HepG2 (cell line): ENCODE measurements around the gene SP3. TPM values are rescaled to one million over a fixed set of nuclear protein-coding genes. Genes with fewer than 3 reads are reported as not detected.
A peak's percentile ranks its signal among the peaks of the same experiment; 100 is the strongest.

Source experiments
- ATF3 ChIP-seq: sonication (generic); formaldehyde crosslinking; IDR thresholded peaks from 2 replicates; pipeline ENCODE4 v1.4.0; 2020; ENCODE audit warnings: missing genetic modification reagents
- BCL6 ChIP-seq: IDR thresholded peaks from 2 replicates; pipeline ENCODE4 v1.6.1; 2016; ENCODE audit warnings: missing genetic modification reagents, missing compliant biosample characterization
- JDP2 ChIP-seq: sonication (generic); formaldehyde crosslinking; IDR thresholded peaks from 2 replicates; pipeline ENCODE4 v1.8.1; 2022; ENCODE audit warnings: missing genetic modification reagents, borderline replicate concordance
- KAT2B ChIP-seq: fragments of 150-350 bp; IDR thresholded peaks from 2 replicates; pipeline ENCODE4 v1.6.1; 2014; ENCODE audit warnings: low read depth, low read length, borderline replicate concordance
- KDM1A ChIP-seq: IDR thresholded peaks from 2 replicates; pipeline ENCODE4 v1.6.1; 2016; ENCODE audit warnings: missing compliant biosample characterization
- MAFF ChIP-seq: IDR thresholded peaks from 2 replicates; pipeline ENCODE4 v1.6.1; 2011; ENCODE audit warnings: low read depth, low read length, improper control_type of control experiment
- MIER2 ChIP-seq: IDR thresholded peaks from 2 replicates; pipeline ENCODE4 v1.6.1; 2016; ENCODE audit warnings: missing biosample characterization, missing genetic modification reagents
- MTA3 ChIP-seq: sonication (generic); formaldehyde crosslinking; IDR thresholded peaks from 2 replicates; pipeline ENCODE4 v1.4.0; 2020; ENCODE audit warnings: missing genetic modification reagents
- POLR2A ChIP-seq, 2 experiments: IDR thresholded peaks; 2 replicates each; pipeline ENCODE4 v1.6.1; 2011; ENCODE audit warnings: low read depth in 2 of 2, low read length in 2 of 2, mild to moderate bottlenecking in 1 of 2, moderate library complexity in 1 of 2; ENCODE audit not compliant: insufficient read depth in 1 of 2
- POLR2AphosphoS2 ChIP-seq: IDR thresholded peaks from 2 replicates; pipeline ENCODE4 v1.6.1; 2011; ENCODE audit warnings: low read depth, low read length, improper control_type of control experiment
- ZFP91 ChIP-seq: sonication (generic); formaldehyde crosslinking; IDR thresholded peaks from 2 replicates; pipeline ENCODE4 v1.9.0; 2022; ENCODE audit warnings: missing genetic modification reagents, mild to moderate bottlenecking, borderline replicate concordance
- ZMYM2 ChIP-seq: sonication (generic); formaldehyde crosslinking; IDR thresholded peaks from 2 replicates; pipeline ENCODE4 v1.8.0; 2022; ENCODE audit warnings: mild to moderate bottlenecking, missing genetic modification reagents
- ZNF235 ChIP-seq: sonication (generic); formaldehyde crosslinking; IDR thresholded peaks from 2 replicates; pipeline ENCODE4 v1.8.1; 2023; ENCODE audit warnings: mild to moderate bottlenecking, missing genetic modification reagents, borderline replicate concordance
- ZNF281 ChIP-seq: sonication (generic); formaldehyde crosslinking; IDR thresholded peaks from 2 replicates; pipeline ENCODE4 v1.4.0; 2020; ENCODE audit warnings: missing genetic modification reagents, borderline replicate concordance
- ZNF296 ChIP-seq: sonication (generic); formaldehyde crosslinking; conservative IDR thresholded peaks from 2 replicates; pipeline ENCODE4 v1.5.0; 2020; ENCODE audit warnings: mild to moderate bottlenecking, missing genetic modification reagents
- ZNF382 ChIP-seq: sonication (generic); formaldehyde crosslinking; IDR thresholded peaks from 2 replicates; pipeline ENCODE4 v1.5.0; 2020; ENCODE audit warnings: missing genetic modification reagents, mild to moderate bottlenecking, borderline replicate concordance
- ZNF546 ChIP-seq: sonication (generic); formaldehyde crosslinking; conservative IDR thresholded peaks from 2 replicates; pipeline ENCODE4 v1.8.1; 2023; ENCODE audit warnings: mild to moderate bottlenecking, missing genetic modification reagents
- ZSCAN31 ChIP-seq: sonication (generic); formaldehyde crosslinking; IDR thresholded peaks from 2 replicates; pipeline ENCODE4 v1.5.0; 2020; ENCODE audit warnings: low read depth, mild to moderate bottlenecking, missing genetic modification reagents
- polyA plus RNA-seq, 8 experiments: library from polyadenylated mRNA; depleted of rRNA in 3 of 8; stranded (reverse) in 7 of 8; unstranded in 1 of 8; fragments of >200 nt; fragmentation: Illumina TruSeq in 4 of 8; extraction: Trizol in 4 of 8; gene quantifications; 2 replicates each; pipeline versions ENCODE4 v1.2.1 to v1.2.3, GENCODE V29; 2011 to 2016; ENCODE audit warnings: low read depth in 4 of 8, missing spikeins in 1 of 8, mixed read lengths in 1 of 8; ENCODE audit not compliant: insufficient read depth in 1 of 8
- total RNA-seq, 5 experiments: library from RNA; depleted of rRNA; stranded (reverse); fragments of >200 nt; fragmentation: Illumina TruSeq; extraction: Trizol; gene quantifications; 2 replicates each; pipeline ENCODE4 v1.2.3, GENCODE V29; 2016; ENCODE audit warnings: low read depth in 1 of 5
- TF ChIP-seq, protein P1 (sequence below): sonication (generic); formaldehyde crosslinking; IDR thresholded peaks from 2 replicates; pipeline ENCODE4 v1.4.0; 2020; ENCODE audit warnings: low read depth, missing genetic modification reagents
- TF ChIP-seq, protein P2 (sequence below): IDR thresholded peaks from 2 replicates; pipeline ENCODE4 v1.6.1; 2012; ENCODE audit warnings: low read depth, low read length, improper control_type of control experiment

Gene SP3
- total and polyA plus RNA-seq, 2 of the 13 experiments (the other 11 are each of a cell fraction or from before 2014, with no cell fraction given) = 57.3 to 132 TPM

GRCh38 chr2:173963817-173964564 lies 1.2 kb downstream of the SP3 start (continued):
- no peak for TF ChIP-seq ZFP91 (CRISPR knock-in tag)
- peak; percentile 20; the same call in 1 of the 2 replicates for TF ChIP-seq ATF3 (CRISPR knock-in tag)
- TF ChIP-seq ZNF281 = no peak; the same call in 1 of the 2 replicates
- TF ChIP-seq POLR2AphosphoS2 = no peak
- TF ChIP-seq MAFF = no peak
- no peak for TF ChIP-seq JDP2 (CRISPR knock-in tag)
- TF ChIP-seq ZNF296 (CRISPR knock-in tag) = no peak
- TF ChIP-seq KDM1A (CRISPR knock-in tag) = no peak
- TF ChIP-seq, protein P1, sequence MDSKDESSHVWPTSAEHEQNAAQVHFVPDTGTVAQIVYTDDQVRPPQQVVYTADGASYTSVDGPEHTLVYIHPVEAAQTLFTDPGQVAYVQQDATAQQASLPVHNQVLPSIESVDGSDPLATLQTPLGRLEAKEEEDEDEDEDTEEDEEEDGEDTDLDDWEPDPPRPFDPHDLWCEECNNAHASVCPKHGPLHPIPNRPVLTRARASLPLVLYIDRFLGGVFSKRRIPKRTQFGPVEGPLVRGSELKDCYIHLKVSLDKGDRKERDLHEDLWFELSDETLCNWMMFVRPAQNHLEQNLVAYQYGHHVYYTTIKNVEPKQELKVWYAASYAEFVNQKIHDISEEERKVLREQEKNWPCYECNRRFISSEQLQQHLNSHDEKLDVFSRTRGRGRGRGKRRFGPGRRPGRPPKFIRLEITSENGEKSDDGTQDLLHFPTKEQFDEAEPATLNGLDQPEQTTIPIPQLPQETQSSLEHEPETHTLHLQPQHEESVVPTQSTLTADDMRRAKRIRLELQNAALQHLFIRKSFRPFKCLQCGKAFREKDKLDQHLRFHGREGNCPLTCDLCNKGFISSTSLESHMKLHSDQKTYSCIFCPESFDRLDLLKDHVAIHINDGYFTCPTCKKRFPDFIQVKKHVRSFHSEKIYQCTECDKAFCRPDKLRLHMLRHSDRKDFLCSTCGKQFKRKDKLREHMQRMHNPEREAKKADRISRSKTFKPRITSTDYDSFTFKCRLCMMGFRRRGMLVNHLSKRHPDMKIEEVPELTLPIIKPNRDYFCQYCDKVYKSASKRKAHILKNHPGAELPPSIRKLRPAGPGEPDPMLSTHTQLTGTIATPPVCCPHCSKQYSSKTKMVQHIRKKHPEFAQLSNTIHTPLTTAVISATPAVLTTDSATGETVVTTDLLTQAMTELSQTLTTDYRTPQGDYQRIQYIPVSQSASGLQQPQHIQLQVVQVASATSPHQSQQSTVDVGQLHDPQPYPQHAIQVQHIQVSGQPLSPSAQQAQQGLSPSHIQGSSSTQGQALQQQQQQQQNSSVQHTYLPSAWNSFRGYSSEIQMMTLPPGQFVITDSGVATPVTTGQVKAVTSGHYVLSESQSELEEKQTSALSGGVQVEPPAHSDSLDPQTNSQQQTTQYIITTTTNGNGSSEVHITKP (CRISPR knock-in tag) = 0 out of 2 replicates have a peak, but pooled peaks have one; percentile 6
- no peak for TF ChIP-seq MTA3
- TF ChIP-seq ZNF546 (CRISPR knock-in tag) = no peak
- TF ChIP-seq MIER2 (CRISPR knock-in tag) = 0 out of 2 replicates have a peak, but pooled peaks have one; percentile 21
- TF ChIP-seq, protein P2, sequence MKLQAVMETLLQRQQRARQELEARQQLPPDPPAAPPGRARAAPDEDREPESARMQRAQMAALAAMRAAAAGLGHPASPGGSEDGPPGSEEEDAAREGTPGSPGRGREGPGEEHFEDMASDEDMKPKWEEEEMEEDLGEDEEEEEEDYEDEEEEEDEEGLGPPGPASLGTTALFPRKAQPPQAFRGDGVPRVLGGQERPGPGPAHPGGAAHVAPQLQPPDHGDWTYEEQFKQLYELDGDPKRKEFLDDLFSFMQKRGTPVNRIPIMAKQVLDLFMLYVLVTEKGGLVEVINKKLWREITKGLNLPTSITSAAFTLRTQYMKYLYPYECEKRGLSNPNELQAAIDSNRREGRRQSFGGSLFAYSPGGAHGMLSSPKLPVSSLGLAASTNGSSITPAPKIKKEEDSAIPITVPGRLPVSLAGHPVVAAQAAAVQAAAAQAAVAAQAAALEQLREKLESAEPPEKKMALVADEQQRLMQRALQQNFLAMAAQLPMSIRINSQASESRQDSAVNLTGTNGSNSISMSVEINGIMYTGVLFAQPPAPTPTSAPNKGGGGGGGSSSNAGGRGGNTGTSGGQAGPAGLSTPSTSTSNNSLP = no peak
- peak; percentile 59 to 63 for TF ChIP-seq POLR2A (IDR thresholded peaks at IDR 0.05; ENCODE audit: insufficient read depth in 1 of 2, low read depth in 2 of 2, low read length in 2 of 2)
- no peak for TF ChIP-seq KAT2B
- TF ChIP-seq ZSCAN31 (CRISPR knock-in tag) = peak; percentile 89
- peak; percentile 31; the same call in 1 of the 2 replicates for TF ChIP-seq BCL6 (CRISPR knock-in tag)
- no peak for TF ChIP-seq ZMYM2 (CRISPR knock-in tag)
- no peak for TF ChIP-seq ZNF235 (CRISPR knock-in tag)
- no peak for TF ChIP-seq ZNF382 (CRISPR knock-in tag)
